IPS DF 19.7 (cell line): Measurements from ENCODE around the gene RELA.
"Not testable (repeated sequence)": the region's sequence is repeated elsewhere in the genome, so short reads cannot be mapped to it uniquely, and the experiment has no call there.

Experiments used
- DNase-seq: peaks from one replicate; pipeline ENCODE4 v3.0.0-alpha.2; 2013; ENCODE audit warnings: low read depth, low spot score

The RELA gene

GRCh38 chr11:65648997-65649493, 13.7 kb downstream of the RELA start:
- no peak for DNase-seq

- DNase-seq: no peak
Observed at GRCh38 chr11:65646958-65647701, 15.6 kb downstream of the RELA start.

- DNase-seq: no peak
Observed at GRCh38 chr11:65646288-65646957, 16.3 kb downstream of the RELA start.

- no peak for DNase-seq
Observed at GRCh38 chr11:65645710-65646109, 17.0 kb downstream of the RELA start.

- no peak for DNase-seq
Observed at GRCh38 chr11:65644837-65645236, 17.9 kb downstream of the RELA start.

GRCh38 chr11:65643971-65644370, 18.7 kb downstream of the RELA start:
- DNase-seq: no peak

- no peak for DNase-seq
Observed at GRCh38 chr11:65642014-65642671, 20.6 kb downstream of the RELA start.

- DNase-seq: no peak
Observed at GRCh38 chr11:65641297-65642013, 21.3 kb downstream of the RELA start.

GRCh38 chr11:65640483-65641296, 22.0 kb downstream of the RELA start:
- DNase-seq: no peak

GRCh38 chr11:65639623-65640482, 22.9 kb downstream of the RELA start:
- DNase-seq: no peak

GRCh38 chr11:65639228-65639597, 23.5 kb downstream of the RELA start:
- DNase-seq: not testable (repeated sequence)

- no peak for DNase-seq
Observed at GRCh38 chr11:65637794-65638419, 24.8 kb downstream of the RELA start, which contains the start of gene SIPA1. Gene SIPA1, plus strand, starts transcription at chr11:65638101. Its CDS starts 2,821 bp downstream, at chr11:65640922.

GRCh38 chr11:65637032-65637557, 25.6 kb downstream of the RELA start:
- DNase-seq: no peak

- DNase-seq: no peak
Observed at GRCh38 chr11:65636108-65637031, 26.3 kb downstream of the RELA start.

GRCh38 chr11:65634905-65635731, 27.6 kb downstream of the RELA start:
- no peak for DNase-seq

- no peak for DNase-seq
Observed at GRCh38 chr11:65634440-65634839, 28.3 kb downstream of the RELA start.

GRCh38 chr11:65634109-65634436, 28.6 kb downstream of the RELA start:
- no peak for DNase-seq
